ENCODE data around the gene MEOX1. TPM values are rescaled to one million over a fixed set of nuclear protein-coding genes. Genes with fewer than 3 reads are reported as not detected.

The MEOX1 gene
- total and polyA plus RNA-seq, 7 donors = 0.23 to 5.3 (median 2.9) TPM

DNA sequence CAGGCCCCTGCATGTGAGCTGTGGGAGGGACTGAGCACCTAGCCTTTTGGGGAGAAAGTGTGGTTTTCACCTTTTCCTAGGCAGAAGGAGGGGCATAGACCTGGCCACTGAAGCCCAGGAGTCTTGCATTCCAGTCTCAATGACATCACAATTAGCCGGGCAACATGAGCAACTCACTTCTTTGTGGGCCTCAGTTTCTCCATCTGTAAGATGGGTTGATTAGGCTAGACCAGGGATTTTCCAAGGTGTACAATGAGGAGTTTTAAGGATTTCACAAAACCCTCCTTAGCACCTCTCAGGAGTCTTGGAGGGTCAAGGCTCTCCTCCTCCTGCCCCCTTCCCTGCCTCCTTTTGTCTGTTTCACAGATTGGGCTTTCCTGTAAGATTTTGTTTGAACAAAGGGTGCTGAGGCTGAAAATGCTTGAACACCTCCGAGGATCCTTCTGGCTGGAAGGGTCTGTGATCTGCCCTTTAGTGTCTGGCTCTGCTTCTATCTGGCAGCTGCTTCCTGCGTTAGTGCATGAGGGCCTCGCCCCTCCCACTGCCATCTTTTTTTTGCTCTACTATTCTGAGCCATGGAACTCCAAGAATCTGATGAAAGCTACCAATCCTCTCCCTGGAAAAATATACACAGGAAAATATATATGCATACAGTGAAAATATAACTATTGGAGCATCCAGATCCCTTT is 63.2 kb downstream of the MEOX1 start:
- 63 to 85% methylated on average over 4 of the region's 4 CpGs for WGBS, 2 donors
- H3K27ac ChIP-seq = peak overlapping the region in 1 of 4 donors; percentile 42

DNA sequence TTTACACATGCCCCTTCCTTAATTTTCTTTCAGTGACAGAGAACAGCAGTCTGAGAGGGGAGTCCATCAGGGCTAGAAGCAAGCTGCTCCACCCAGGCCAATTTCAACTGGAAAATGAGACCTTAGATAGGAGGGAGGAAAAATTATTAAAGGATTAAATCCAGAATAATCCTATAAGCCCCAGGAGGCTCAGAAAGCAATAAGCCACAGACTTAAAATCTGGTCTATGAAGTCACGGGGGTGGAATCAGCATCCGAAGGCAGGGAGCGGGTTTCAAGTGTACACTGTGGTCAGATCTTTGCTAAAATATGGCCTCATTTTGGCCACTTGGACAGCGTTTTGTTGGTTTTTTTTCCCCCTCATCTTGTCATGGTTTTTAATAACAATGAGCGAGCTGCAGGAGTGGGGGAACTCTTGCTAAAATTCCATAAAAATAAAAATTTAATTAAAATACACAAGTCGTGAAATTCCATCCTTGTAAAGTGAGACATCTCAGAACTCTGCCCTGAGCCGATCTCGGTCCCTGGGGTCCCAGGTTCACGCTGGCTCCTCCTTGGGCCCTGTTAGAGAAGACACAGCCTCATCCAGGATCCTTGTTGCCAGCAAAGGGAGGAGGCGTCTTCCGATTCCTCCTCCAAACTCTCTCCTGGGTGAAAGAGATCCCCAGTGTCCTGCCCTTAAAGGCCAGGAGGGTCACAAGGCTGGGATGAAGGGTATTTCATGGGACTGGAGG is 63.9 kb downstream of the MEOX1 start:
- Histone ChIP-seq H3K4me1 (peaks cover 0 to 43% (median 33%) of the 10 kb centered on the region in 4 donors), H3K36me3 (no peaks in the 10 kb centered on the region), H3K9me3 (no peaks in the 10 kb centered on the region), H3K4me3 (no peak overlapping the region), H3K27ac (peak overlapping the region in 1 of 4 donors; percentile 42), H3K27me3 (no peaks in the 10 kb centered on the region)
- intact Hi-C loops (cut with DNase I) = no loop called here
- TF ChIP-seq POLR2AphosphoS5 (IDR thresholded peaks at IDR 0.05) (no peak), POLR2A (IDR thresholded peaks at IDR 0.05) (no peak), EP300 (IDR thresholded peaks at IDR 0.05) (no peak)
- TF ChIP-seq, protein P1, sequence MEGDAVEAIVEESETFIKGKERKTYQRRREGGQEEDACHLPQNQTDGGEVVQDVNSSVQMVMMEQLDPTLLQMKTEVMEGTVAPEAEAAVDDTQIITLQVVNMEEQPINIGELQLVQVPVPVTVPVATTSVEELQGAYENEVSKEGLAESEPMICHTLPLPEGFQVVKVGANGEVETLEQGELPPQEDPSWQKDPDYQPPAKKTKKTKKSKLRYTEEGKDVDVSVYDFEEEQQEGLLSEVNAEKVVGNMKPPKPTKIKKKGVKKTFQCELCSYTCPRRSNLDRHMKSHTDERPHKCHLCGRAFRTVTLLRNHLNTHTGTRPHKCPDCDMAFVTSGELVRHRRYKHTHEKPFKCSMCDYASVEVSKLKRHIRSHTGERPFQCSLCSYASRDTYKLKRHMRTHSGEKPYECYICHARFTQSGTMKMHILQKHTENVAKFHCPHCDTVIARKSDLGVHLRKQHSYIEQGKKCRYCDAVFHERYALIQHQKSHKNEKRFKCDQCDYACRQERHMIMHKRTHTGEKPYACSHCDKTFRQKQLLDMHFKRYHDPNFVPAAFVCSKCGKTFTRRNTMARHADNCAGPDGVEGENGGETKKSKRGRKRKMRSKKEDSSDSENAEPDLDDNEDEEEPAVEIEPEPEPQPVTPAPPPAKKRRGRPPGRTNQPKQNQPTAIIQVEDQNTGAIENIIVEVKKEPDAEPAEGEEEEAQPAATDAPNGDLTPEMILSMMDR (IDR thresholded peaks at IDR 0.05) = no peak
- 87 to 90% methylated on average over 11 of the region's 11 CpGs for WGBS, 2 donors
- no peak for DNase-seq

More for the DNA sequence above, 63.2 kb downstream of the MEOX1 start:
- H3K4me3 ChIP-seq = no peak overlapping the region
- no peaks in the 10 kb centered on the region for H3K36me3 ChIP-seq
- no peak for TF ChIP-seq POLR2A (IDR thresholded peaks at IDR 0.05)
- no peak for TF ChIP-seq EP300 (IDR thresholded peaks at IDR 0.05)
- no peak for TF ChIP-seq POLR2AphosphoS5 (IDR thresholded peaks at IDR 0.05)
- TF ChIP-seq, protein P1 (IDR thresholded peaks at IDR 0.05) = no peak
- peaks cover 0 to 43% (median 32%) of the 10 kb centered on the region in 4 donors for H3K4me1 ChIP-seq
- H3K27me3 ChIP-seq = no peaks in the 10 kb centered on the region
- intact Hi-C loops (cut with DNase I) = no loop called here
- no peaks in the 10 kb centered on the region for H3K9me3 ChIP-seq
- DNase-seq = no peak

DNA sequence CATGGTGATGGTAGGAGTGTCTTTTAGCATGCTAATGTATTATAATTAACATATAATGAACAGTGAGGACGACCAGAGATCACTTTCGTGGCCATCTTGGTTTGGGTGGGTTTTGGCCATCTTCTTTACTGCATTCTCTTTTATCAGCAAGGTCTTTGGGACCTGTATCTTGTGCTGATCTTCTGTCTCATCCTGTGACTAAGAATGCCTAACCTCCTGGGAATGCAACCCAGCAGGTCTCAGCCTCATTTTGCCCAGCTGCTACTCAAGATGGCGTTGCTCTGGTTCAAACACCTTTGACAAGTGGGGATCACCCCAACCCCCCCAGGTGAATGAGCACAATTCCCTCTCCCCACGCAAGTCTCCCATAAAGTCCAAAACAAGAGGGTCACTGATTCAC is 66.3 kb downstream of the MEOX1 start:
- no peak for TF ChIP-seq POLR2AphosphoS5 (IDR thresholded peaks at IDR 0.05)
- 67 to 68% methylated on average over 4 of the region's 4 CpGs for WGBS, 2 donors

DNA sequence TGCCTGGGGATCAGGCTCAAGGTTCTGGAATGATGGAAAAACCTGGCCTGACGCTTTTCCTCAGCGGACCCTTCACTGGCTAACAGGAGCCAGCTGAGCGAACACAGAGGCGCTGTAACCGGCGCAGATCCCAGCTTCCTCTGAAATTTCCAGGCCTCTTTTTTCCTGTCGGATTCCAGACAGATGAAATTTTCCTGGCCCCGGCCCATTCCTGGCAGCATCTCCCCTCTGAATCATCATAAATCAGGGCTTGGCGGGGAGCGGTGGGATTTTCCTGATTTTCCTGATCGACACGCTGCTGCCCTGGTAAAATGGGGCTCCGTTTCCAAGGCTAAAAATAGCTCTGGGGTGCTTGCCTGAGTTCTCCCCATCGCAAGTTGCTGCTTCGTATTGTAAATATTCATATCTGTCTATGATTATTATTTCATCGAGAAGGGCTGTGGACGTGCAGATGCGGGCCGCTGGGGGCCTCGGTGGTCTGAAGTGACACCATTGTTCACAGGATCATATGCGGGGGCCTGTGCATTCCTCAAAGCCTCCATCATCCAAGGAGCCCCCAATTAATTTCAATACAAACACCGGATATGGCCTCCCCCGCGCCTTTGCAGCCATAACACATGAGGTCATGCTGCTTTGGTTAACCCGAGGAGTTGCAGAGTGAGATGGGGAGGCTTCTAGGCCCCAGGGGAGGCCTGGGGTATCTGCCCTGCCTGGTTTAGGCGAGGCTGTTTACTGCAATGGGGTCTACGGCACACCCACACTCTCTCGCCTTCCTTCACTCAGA is 69.8 kb downstream of the MEOX1 start:
- WGBS, 2 donors = 73 to 81% methylated on average over 28 of the region's 28 CpGs
- intact Hi-C loops (cut with DNase I) = no loop called here
- peak; percentile 90 for DNase-seq
- Histone ChIP-seq H3K9me3 (no peaks in the 10 kb centered on the region), H3K4me3 (peak overlapping the region in 2 of 4 donors; percentile 0 to 16), H3K27ac (peak overlapping the region; percentile 68 to 76 (median 71)), H3K4me1 (peaks cover 0 to 23% (median 19%) of the 10 kb centered on the region in 4 donors), H3K27me3 (no peaks in the 10 kb centered on the region), H3K36me3 (no peaks in the 10 kb centered on the region)
- TF ChIP-seq POLR2AphosphoS5 (IDR thresholded peaks at IDR 0.05) = peak in 3 of 4 donors; percentile 46 to 76 (median 61)
- no peak for TF ChIP-seq POLR2A (IDR thresholded peaks at IDR 0.05)
- no peak for TF ChIP-seq EP300 (IDR thresholded peaks at IDR 0.05)
- TF ChIP-seq, protein P1 (IDR thresholded peaks at IDR 0.05) = no peak

More for the DNA sequence above, 66.3 kb downstream of the MEOX1 start:
- Histone ChIP-seq H3K36me3 (no peaks in the 10 kb centered on the region), H3K4me1 (peaks cover 0 to 45% (median 33%) of the 10 kb centered on the region in 4 donors), H3K27me3 (no peaks in the 10 kb centered on the region), H3K27ac (no peak overlapping the region), H3K4me3 (no peak overlapping the region), H3K9me3 (no peaks in the 10 kb centered on the region)
- intact Hi-C loops (cut with DNase I) = no loop called here
- no peak for DNase-seq
